Bronchial epithelial cell (primary cell): ENCODE data around the gene MAMLD1. TPM values are rescaled to one million over a fixed set of nuclear protein-coding genes. Genes with fewer than 3 reads are reported as not detected.

ENCODE experiments used
- DNase-seq: peaks from one replicate; pipeline ENCODE4 v3.0.0-alpha.2; 2010; ENCODE audit warnings: low read depth
- FAIRE-seq: peaks from 2 replicates; lab custom pipeline; 2011; peaks lifted over from hg19 to GRCh38; lab: Jason Lieb, UNC
- H3K27me3 ChIP-seq: 2 replicates; pipeline ENCODE4 v1.5.1; 2011; ENCODE audit warnings: low read length; ENCODE audit not compliant: control insufficient read depth, insufficient read depth
- H3K36me3 ChIP-seq: 2 replicates; pipeline ENCODE4 v1.5.1; 2011; ENCODE audit warnings: low read length; ENCODE audit not compliant: control insufficient read depth, insufficient read depth
- H3K4me3 ChIP-seq: 2 replicates; pipeline ENCODE4 v1.5.1; 2011; ENCODE audit warnings: mild to moderate bottlenecking, low read depth, low read length, control low read depth
- total RNA-seq: library from RNA; depleted of rRNA; stranded (reverse); fragments of >200 nt; gene quantifications from 2 replicates; pipeline ENCODE4 v1.2.1, GENCODE V29; 2014
- TF ChIP-seq, protein P1 (sequence below): IDR thresholded peaks from 2 replicates; pipeline ENCODE4 v1.5.1; 2011; ENCODE audit warnings: mild to moderate bottlenecking, moderate library complexity, low read length, control low read depth, inconsistent platforms; ENCODE audit not compliant: insufficient read depth, severe bottlenecking

MAMLD1 gene
- total RNA-seq, 1 donor from 2014 or later, result under 0.01 TPM

DNA sequence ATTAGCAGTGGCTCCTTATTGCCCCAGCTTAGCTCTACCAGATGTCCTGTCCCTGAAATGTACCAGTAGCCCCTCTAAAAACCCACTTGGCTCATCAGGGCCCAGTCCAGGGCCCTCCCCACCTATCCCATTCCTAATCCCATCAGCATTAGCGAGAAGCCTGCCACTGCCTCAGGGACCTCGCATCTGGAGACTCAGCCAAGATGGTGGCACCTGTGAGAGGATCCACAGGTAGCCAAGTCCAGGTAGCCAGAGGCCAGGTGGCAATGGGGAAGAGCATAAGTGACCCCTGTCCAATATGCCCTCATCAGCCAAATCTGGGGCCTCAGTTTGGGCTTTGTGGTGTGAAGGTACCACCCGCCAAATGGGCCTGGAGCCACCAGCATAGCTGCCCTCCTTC, 97.7 kb downstream of the MAMLD1 start:
- Histone ChIP-seq H3K36me3 (no peaks in the 10 kb centered on the region), H3K4me3 (no peak overlapping the region), H3K27me3 (no peaks in the 10 kb centered on the region)
- TF ChIP-seq, protein P1, sequence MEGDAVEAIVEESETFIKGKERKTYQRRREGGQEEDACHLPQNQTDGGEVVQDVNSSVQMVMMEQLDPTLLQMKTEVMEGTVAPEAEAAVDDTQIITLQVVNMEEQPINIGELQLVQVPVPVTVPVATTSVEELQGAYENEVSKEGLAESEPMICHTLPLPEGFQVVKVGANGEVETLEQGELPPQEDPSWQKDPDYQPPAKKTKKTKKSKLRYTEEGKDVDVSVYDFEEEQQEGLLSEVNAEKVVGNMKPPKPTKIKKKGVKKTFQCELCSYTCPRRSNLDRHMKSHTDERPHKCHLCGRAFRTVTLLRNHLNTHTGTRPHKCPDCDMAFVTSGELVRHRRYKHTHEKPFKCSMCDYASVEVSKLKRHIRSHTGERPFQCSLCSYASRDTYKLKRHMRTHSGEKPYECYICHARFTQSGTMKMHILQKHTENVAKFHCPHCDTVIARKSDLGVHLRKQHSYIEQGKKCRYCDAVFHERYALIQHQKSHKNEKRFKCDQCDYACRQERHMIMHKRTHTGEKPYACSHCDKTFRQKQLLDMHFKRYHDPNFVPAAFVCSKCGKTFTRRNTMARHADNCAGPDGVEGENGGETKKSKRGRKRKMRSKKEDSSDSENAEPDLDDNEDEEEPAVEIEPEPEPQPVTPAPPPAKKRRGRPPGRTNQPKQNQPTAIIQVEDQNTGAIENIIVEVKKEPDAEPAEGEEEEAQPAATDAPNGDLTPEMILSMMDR, result no peak
- DNase-seq (no peak), FAIRE-seq (no peak)

DNA sequence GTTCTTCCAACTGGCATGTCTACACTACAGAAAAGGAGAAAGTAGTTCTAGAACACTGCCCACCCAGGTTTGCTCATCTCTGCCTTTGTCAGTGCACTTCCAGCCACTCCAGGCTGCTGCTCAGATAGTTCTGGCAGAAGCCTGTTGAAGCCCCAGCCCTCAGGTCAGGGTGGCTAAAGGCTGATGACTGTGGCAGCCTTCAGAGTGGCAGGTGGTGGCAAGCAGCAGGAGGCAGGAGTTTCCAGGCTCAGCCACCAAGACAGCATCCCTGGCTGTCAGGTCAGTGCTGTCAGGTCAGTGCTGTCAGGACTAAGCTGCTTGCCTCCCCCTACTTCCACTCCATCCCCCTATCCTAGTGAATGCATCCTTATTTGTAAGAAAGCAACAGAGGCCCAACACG, 100.4 kb downstream of the MAMLD1 start:
- TF ChIP-seq, protein P1, result no peak
- no peaks in the 10 kb centered on the region for H3K36me3 ChIP-seq
- FAIRE-seq, result no peak
- H3K4me3 ChIP-seq, result no peak overlapping the region
- no peak for DNase-seq
- no peaks in the 10 kb centered on the region for H3K27me3 ChIP-seq

DNA sequence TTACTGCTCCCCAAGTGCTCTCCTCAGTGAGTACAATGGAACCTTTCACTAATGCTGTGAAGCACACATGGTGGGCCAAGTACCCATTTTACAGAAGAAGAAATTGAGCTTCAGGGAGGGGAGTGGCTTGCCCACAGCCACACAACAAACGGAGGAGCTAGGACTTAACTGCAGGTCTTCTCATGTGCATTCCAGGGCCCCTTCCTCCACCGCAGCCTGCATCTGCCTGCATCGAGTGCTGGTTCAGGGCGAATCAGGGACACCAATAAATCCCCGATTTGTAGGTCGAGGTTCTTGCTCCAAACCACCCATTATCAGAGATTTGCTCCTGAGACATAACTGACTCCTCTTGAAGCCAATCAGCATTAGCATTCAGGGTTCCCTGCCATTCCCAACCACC, 100.9 kb downstream of the MAMLD1 start:
- DNase-seq (no peak), FAIRE-seq (no peak)
- Histone ChIP-seq H3K27me3 (no peaks in the 10 kb centered on the region), H3K36me3 (no peaks in the 10 kb centered on the region), H3K4me3 (no peak overlapping the region)
- TF ChIP-seq, protein P1, result no peak

DNA sequence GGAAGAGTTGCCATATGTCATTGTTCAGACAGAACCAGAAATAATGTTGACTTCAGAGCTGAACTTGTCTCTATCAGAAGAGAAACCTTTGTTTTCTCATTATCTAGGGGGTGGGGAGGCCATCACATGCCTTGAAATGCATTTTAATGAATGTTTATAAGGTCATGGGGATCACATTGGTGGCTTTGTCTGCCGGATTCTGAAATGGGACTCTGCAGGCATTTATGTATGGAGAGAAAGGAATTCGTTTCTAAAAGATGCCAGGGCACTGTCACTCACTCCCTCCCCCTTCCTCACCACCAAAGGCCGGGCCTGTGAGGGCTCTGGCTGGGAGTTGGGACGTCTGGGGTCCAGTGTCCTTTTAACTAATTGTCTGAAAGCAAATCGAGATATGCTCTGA, 102.2 kb downstream of the MAMLD1 start:
- TF ChIP-seq, protein P1, result no peak
- no peaks in the 10 kb centered on the region for H3K27me3 ChIP-seq
- H3K36me3 ChIP-seq, result no peaks in the 10 kb centered on the region
- DNase-seq (no peak), FAIRE-seq (no peak)
- H3K4me3 ChIP-seq, result no peak overlapping the region

DNA sequence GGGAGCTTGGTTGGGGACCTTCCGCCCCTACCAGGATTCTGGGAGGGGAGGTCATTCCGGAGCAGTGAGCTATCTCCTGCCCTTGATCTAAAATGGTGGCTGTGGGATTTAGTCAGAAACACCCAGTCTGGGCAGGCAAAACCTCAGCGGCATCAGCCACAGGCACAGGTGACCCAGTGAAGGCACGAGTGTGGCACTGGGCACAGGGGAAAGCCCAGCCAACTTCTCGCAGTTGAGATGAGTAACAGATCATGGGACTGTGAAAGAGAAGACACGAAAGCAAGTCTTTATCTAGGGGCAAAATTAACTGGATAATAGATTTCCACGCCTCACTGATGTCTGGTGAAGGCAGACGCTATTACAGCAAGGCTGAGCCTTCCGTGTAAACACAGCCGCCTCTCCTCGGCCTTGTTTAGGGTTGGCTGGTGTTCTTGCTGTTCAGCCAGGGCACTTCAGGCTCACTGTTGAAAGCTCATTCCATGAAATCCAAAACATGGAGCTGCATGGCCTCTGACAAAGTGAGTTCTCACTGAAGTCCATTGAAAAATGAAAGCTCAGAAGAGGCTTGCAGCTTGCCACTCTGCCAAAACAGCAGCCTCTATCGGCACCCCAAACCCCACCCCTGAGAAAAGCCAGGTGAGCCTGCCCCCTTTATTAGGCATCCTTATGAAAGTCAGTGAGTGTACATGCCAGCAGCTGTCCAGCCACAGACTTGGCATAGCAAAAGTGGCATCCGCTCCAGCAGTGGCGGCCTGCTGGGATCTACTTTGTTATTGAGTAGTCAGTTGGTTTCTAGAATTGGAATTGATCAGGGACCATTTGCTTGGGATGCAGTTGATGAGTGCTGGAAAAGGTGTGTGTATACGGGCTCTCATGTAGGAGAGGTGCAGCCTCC, 103.0 kb downstream of the MAMLD1 start:
- FAIRE-seq, result no peak

More for the DNA sequence above, 103.0 kb downstream of the MAMLD1 start:
- no peak for DNase-seq
- no peaks in the 10 kb centered on the region for H3K36me3 ChIP-seq
- TF ChIP-seq, protein P1, result no peak
- H3K27me3 ChIP-seq, result no peaks in the 10 kb centered on the region
- no peak overlapping the region for H3K4me3 ChIP-seq
